ENCODE data around the gene BIK.

BIK gene, protein sequence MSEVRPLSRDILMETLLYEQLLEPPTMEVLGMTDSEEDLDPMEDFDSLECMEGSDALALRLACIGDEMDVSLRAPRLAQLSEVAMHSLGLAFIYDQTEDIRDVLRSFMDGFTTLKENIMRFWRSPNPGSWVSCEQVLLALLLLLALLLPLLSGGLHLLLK

DNA sequence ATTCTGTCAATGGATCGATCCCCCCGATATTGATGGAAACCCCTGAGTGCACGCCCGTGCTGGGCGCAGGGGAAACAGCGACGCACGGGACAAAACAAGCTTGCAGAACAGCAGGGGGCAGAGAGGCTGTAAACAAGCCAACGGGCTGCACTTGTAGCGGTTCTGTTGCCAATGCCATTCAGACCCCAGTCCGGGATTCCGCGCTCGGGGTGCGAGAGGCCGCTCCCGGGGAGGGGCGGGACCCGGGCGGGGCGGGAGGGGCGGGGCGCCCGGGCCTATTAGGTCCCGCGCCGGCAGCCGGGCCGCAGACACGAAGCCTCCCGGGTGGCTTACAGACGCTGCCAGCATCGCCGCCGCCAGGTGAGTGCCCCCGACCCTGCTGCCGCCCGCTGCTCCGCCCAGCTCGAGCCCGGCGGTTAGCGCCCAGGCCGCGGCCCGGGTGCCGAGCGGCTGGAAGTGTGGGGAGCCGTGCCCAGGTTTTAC, at the start of gene BIK:
Gene BIK, plus strand, starts transcription at position 307 of the 483 bp plus-strand sequence. CDS start 13,273 bp downstream, outside the sequence.
- TF ChIP-seq BHLHE40 (IDR thresholded peaks at IDR 0.05; ENCODE audit: borderline replicate concordance) (no peak), HDGF (IDR thresholded peaks at IDR 0.05; ENCODE audit: borderline replicate concordance) (no peak), FOXK2 (IDR thresholded peaks at IDR 0.05) (no peak), SP1 (IDR thresholded peaks at IDR 0.05) (no peak), LEF1 (IDR thresholded peaks at IDR 0.05; ENCODE audit: borderline replicate concordance) (no peak), ZNF384 (IDR thresholded peaks at IDR 0.05) (no peak), ELF4 (IDR thresholded peaks at IDR 0.05) (no peak), NFRKB (IDR thresholded peaks at IDR 0.05) (no peak), TARDBP (IDR thresholded peaks at IDR 0.05) (no peak), L3MBTL2 (conservative IDR thresholded peaks at IDR 0.05) (no peak), SUZ12 (IDR thresholded peaks at IDR 0.05) (no peak)
- DNase-seq (ENCODE audit: extremely low spot score): peak; percentile 67
- CTCF ChIA-PET: interaction anchor here (0.6 kb wide), 2 partner anchors 8 to 14 kb away, joined by 3 to 5 read pairs; no protein-coding TSS in a partner anchor
- POLR2A ChIA-PET: interaction anchor here (0.9 kb wide), 1 partner anchor 33 kb away, joined by 3 read pairs; the partner anchor contains the start of gene MCAT

DNA sequence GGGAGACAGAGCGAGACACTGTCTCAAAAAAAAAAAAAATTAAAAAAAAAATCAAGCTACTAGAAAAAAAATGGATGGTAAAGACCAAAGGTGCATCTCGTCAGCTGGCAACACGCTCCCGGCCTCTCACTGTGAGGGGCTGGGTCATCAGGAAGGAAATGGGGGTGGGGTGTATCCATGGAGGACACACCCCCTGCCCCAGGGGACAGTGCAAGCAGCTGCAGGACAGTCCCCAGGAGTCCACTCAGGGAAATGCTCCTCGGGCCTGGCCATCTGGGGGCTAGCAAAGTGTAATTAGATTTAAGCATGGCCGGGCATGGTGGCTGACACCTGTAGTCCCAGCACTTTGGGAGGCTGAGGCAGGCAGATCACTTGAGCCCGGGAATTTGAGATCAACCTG, 44.4 kb upstream of the BIK start:
- ChIA-PET CTCF (no interaction called here), POLR2A (no interaction called here)
- no peak for DNase-seq (ENCODE audit: extremely low spot score)
- TF ChIP-seq FOXM1 (IDR thresholded peaks at IDR 0.05; ENCODE audit: borderline replicate concordance): no peak
- TF ChIP-seq, protein P1, sequence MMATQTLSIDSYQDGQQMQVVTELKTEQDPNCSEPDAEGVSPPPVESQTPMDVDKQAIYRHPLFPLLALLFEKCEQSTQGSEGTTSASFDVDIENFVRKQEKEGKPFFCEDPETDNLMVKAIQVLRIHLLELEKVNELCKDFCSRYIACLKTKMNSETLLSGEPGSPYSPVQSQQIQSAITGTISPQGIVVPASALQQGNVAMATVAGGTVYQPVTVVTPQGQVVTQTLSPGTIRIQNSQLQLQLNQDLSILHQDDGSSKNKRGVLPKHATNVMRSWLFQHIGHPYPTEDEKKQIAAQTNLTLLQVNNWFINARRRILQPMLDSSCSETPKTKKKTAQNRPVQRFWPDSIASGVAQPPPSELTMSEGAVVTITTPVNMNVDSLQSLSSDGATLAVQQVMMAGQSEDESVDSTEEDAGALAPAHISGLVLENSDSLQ (IDR thresholded peaks at IDR 0.05): no peak
- TF ChIP-seq SP1 (IDR thresholded peaks at IDR 0.05): no peak
- no peak for TF ChIP-seq LEF1 (IDR thresholded peaks at IDR 0.05; ENCODE audit: borderline replicate concordance)
- TF ChIP-seq CTBP1 (IDR thresholded peaks at IDR 0.05; ENCODE audit: borderline replicate concordance): no peak
- TF ChIP-seq HDGF (IDR thresholded peaks at IDR 0.05; ENCODE audit: borderline replicate concordance): no peak

DNA sequence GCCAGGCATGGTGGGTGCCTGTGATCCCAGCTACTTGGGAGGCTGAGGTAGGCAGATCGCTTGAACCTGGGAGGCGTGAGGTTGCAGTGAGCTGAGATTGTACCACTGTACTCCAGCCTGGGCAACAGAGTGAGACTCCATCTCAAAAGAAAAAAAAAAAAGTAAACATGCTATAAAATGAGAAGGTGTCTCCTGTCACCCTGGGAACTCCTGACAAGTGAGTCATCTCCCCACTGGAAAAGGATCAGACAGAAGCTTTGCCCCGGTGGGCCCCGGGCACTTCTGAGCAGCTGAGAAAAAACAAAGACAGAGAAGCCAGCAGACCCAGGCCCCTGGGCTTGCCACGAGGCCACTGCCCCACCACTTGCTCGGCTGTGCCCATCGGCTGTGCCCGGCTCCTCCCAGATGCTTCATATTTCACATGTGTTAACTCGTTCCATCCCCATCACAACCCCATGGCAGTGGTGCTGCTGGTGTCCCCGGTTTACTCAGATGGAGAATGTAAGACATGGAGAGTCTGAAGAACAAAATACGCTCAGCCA, 43.6 kb upstream of the BIK start:
- ChIA-PET CTCF (no interaction called here), POLR2A (no interaction called here)
- DNase-seq (ENCODE audit: extremely low spot score): no peak
- TF ChIP-seq ELF4 (IDR thresholded peaks at IDR 0.05) (no peak), ZNF384 (IDR thresholded peaks at IDR 0.05) (no peak), FOXA1 (IDR thresholded peaks at IDR 0.05) (no peak), L3MBTL2 (conservative IDR thresholded peaks at IDR 0.05) (no peak), BHLHE40 (IDR thresholded peaks at IDR 0.05; ENCODE audit: borderline replicate concordance) (no peak), LEF1 (IDR thresholded peaks at IDR 0.05; ENCODE audit: borderline replicate concordance) (no peak), TARDBP (IDR thresholded peaks at IDR 0.05) (no peak), CTBP1 (IDR thresholded peaks at IDR 0.05; ENCODE audit: borderline replicate concordance) (no peak), FOXK2 (IDR thresholded peaks at IDR 0.05) (no peak)
- TF ChIP-seq, protein P1 (IDR thresholded peaks at IDR 0.05): no peak

DNA sequence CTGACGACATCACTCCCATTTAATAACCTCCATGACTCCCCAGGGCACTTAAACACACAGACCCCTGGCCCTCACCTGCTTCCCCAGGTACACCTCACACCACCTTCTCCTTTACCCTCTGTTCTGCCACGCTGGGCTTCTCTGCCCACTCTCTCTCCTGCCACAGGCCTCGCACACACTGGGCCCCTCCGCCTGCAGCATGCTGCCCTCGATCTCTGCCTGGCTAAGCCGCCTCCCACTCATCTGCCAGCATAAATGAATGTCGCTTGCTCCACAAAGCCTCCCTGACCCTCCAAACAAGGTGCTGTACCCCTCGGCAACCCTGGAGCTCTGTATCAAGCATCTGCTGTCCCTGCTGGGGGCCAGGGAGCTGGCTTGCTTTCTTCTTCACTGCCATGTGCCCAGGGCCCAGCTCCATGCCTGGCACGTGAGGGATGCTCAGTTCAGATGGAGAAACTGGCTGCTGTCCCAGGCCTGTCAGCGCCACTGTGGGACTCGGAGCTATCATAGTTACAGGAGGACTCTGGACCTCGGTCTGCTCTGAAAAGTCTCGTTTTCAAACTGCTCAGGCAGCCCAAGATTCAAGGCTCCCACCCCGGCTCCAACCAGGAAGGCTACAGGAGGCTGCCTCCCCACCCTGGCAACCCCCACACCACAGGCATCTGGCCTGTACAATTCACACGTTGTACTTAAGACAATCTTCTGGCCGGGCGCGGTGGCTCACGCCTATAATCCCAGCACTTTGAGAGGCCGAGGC, 33.3 kb upstream of the BIK start:
- ChIA-PET CTCF (no interaction called here), POLR2A (no interaction called here)
- no peak for TF ChIP-seq LEF1 (IDR thresholded peaks at IDR 0.05; ENCODE audit: borderline replicate concordance)
- no peak for TF ChIP-seq SUZ12 (IDR thresholded peaks at IDR 0.05)
- TF ChIP-seq NFRKB (IDR thresholded peaks at IDR 0.05): no peak
- TF ChIP-seq FOXK2 (IDR thresholded peaks at IDR 0.05): no peak
- no peak for TF ChIP-seq BHLHE40 (IDR thresholded peaks at IDR 0.05; ENCODE audit: borderline replicate concordance)
- no peak for TF ChIP-seq HDGF (IDR thresholded peaks at IDR 0.05; ENCODE audit: borderline replicate concordance)
- no peak for TF ChIP-seq ZNF384 (IDR thresholded peaks at IDR 0.05)
- TF ChIP-seq ELF4 (IDR thresholded peaks at IDR 0.05): no peak
- no peak for TF ChIP-seq TARDBP (IDR thresholded peaks at IDR 0.05)
- TF ChIP-seq FOXA1 (IDR thresholded peaks at IDR 0.05): no peak
- TF ChIP-seq SP1 (IDR thresholded peaks at IDR 0.05): no peak
- no peak for TF ChIP-seq FOXM1 (IDR thresholded peaks at IDR 0.05; ENCODE audit: borderline replicate concordance)
- TF ChIP-seq ARNT (IDR thresholded peaks at IDR 0.05): no peak
- no peak for TF ChIP-seq CTBP1 (IDR thresholded peaks at IDR 0.05; ENCODE audit: borderline replicate concordance)
- TF ChIP-seq, protein P1 (IDR thresholded peaks at IDR 0.05): no peak
- TF ChIP-seq L3MBTL2 (conservative IDR thresholded peaks at IDR 0.05): no peak
- no peak for DNase-seq (ENCODE audit: extremely low spot score)

DNA sequence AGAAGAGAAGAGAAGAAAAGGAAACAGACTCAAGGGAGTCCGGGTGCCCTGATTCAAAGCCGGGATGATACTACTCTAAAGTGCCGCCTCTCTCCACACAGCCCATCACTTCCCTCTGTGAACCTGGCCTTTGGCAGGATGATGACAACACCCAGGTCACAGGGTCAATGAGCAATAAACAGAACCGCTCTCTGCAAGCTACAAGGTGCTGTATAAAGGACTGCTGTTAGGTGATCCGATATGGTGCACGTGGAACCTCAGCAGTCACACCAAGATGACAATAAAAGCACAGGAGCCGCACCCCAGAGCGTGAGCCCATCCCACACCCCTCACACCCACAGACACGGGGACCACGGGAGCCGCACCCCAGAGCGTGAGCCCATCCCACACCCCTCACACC, 32.0 kb upstream of the BIK start:
- TF ChIP-seq L3MBTL2 (conservative IDR thresholded peaks at IDR 0.05) (no peak), ARNT (IDR thresholded peaks at IDR 0.05) (no peak)
- POLR2A ChIA-PET: no interaction called here
- no peak for DNase-seq (ENCODE audit: extremely low spot score)
- CTCF ChIA-PET: interaction anchor here (0.7 kb wide), 1 partner anchor 162 kb away, joined by 3 read pairs; no protein-coding TSS in a partner anchor

DNA sequence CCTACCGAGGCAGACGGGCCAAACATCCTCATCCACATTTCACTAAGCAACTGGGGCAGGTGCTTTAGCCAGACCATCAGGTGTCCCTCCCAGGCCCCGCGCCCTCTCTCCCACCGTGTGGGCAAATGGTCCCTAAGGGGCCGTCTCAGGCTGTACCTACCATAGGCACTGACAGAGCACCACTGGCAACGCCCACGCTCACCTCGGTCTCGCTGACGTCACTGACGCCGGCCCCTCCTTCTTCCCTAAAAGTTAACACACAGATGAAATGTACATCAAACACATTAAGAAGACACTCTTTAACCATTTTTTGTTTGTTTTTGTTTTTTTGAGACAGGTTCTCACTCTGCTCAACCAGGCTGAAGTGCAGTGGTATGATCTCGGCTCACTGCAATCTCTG, 30.8 kb upstream of the BIK start:
- TF ChIP-seq NFRKB (IDR thresholded peaks at IDR 0.05): no peak
- TF ChIP-seq HDGF (IDR thresholded peaks at IDR 0.05; ENCODE audit: borderline replicate concordance): no peak
- no peak for TF ChIP-seq ELF4 (IDR thresholded peaks at IDR 0.05)
- TF ChIP-seq FOXA1 (IDR thresholded peaks at IDR 0.05): no peak
- TF ChIP-seq ZNF384 (IDR thresholded peaks at IDR 0.05): no peak
- TF ChIP-seq ARNT (IDR thresholded peaks at IDR 0.05): no peak
- TF ChIP-seq LEF1 (IDR thresholded peaks at IDR 0.05; ENCODE audit: borderline replicate concordance): no peak
- TF ChIP-seq FOXM1 (IDR thresholded peaks at IDR 0.05; ENCODE audit: borderline replicate concordance): no peak
- no peak for TF ChIP-seq CTBP1 (IDR thresholded peaks at IDR 0.05; ENCODE audit: borderline replicate concordance)
- no peak for DNase-seq (ENCODE audit: extremely low spot score)
- ChIA-PET POLR2A (no interaction called here), CTCF (no interaction called here)
